ENCODE measurements around the gene SMURF2. TPM values are rescaled to one million over a fixed set of nuclear protein-coding genes. Genes with fewer than 3 reads are reported as not detected.

The SMURF2 gene
- polyA plus RNA-seq, 1 donor from 2014 or later, result 55.2 TPM

- H3K9me2 ChIP-seq (ENCODE audit: insufficient read depth, low read length), result no peaks in the 10 kb centered on the region
- no peaks in the 10 kb centered on the region for H3K9me3 ChIP-seq (ENCODE audit: low read length)
- peak overlapping the region; percentile 100 for H3K9ac ChIP-seq (ENCODE audit: low read length)
- no peaks in the 10 kb centered on the region for H3K27me3 ChIP-seq (ENCODE audit: insufficient read depth, low read depth, low read length)
- peak overlapping the region; percentile 100 for H3K27ac ChIP-seq (ENCODE audit: low read length)
- peaks cover 8% of the 10 kb centered on the region for H3F3A ChIP-seq (ENCODE audit: insufficient read depth, low read length, poor library complexity, severe bottlenecking)
- no peak overlapping the region for H3K4me2 ChIP-seq (ENCODE audit: low read length)
- H4K20me1 ChIP-seq (ENCODE audit: insufficient read depth), result peaks cover 20% of the 10 kb centered on the region
- H2AFZ ChIP-seq (ENCODE audit: low read depth, low read length), result peak overlapping the region; percentile 47
- H3K4me3 ChIP-seq (ENCODE audit: low read length), result peak overlapping the region; percentile 97
- H3K79me2 ChIP-seq (replicated peaks; ENCODE audit: insufficient read depth, low read length), result peaks cover 80% of the 10 kb centered on the region
- H3K36me3 ChIP-seq (ENCODE audit: insufficient read depth, low read length), result peaks cover 21% of the 10 kb centered on the region
- peak; percentile 87 for TF ChIP-seq POLR2AphosphoS5 (IDR thresholded peaks at IDR 0.05)
- TF ChIP-seq MXI1 (conservative IDR thresholded peaks at IDR 0.05; ENCODE audit: poor library complexity, severe bottlenecking), result peak; percentile 66
- TF ChIP-seq SMC3 (conservative IDR thresholded peaks at IDR 0.05; ENCODE audit: poor library complexity), result no peak
- no peak for TF ChIP-seq RAD21 (conservative IDR thresholded peaks at IDR 0.05)
- peak; percentile 82 for TF ChIP-seq REST (IDR thresholded peaks at IDR 0.05; ENCODE audit: borderline replicate concordance)
- peak; percentile 32 for TF ChIP-seq EP300 (conservative IDR thresholded peaks at IDR 0.05; ENCODE audit: poor library complexity, severe bottlenecking)
- TF ChIP-seq TAF1 (IDR thresholded peaks at IDR 0.05; ENCODE audit: low read depth), result peak; percentile 86
These were observed 156.5 kb downstream of the SMURF2 start for GRCh38 chr17:64505340-64506200.

- Histone ChIP-seq H3K27ac (ENCODE audit: low read length) (peak overlapping the region; percentile 100), H2AFZ (ENCODE audit: low read depth, low read length) (no peak overlapping the region), H3K36me3 (ENCODE audit: insufficient read depth, low read length) (peaks cover 28% of the 10 kb centered on the region), H3K9ac (ENCODE audit: low read length) (peak overlapping the region; percentile 100), H4K20me1 (ENCODE audit: insufficient read depth) (peaks cover 23% of the 10 kb centered on the region), H3F3A (ENCODE audit: insufficient read depth, low read length, poor library complexity, severe bottlenecking) (peaks cover 8% of the 10 kb centered on the region), H3K4me3 (ENCODE audit: low read length) (peak overlapping the region; percentile 97), H3K9me2 (ENCODE audit: insufficient read depth, low read length) (no peaks in the 10 kb centered on the region), H3K79me2 (replicated peaks; ENCODE audit: insufficient read depth, low read length) (peaks cover 79% of the 10 kb centered on the region), H3K9me3 (ENCODE audit: low read length) (no peaks in the 10 kb centered on the region), H3K4me2 (ENCODE audit: low read length) (peak overlapping the region; percentile 95), H3K27me3 (ENCODE audit: insufficient read depth, low read depth, low read length) (no peaks in the 10 kb centered on the region)
- TF ChIP-seq EZH2 (IDR thresholded peaks at IDR 0.05; ENCODE audit: borderline replicate concordance, insufficient read depth, low read length, poor library complexity, severe bottlenecking) (no peak), SMC3 (conservative IDR thresholded peaks at IDR 0.05; ENCODE audit: poor library complexity) (no peak), CTCF (IDR thresholded peaks at IDR 0.05; ENCODE audit: poor library complexity, severe bottlenecking) (no peak), TAF1 (IDR thresholded peaks at IDR 0.05; ENCODE audit: low read depth) (no peak), POLR2AphosphoS5 (IDR thresholded peaks at IDR 0.05) (no peak), MXI1 (conservative IDR thresholded peaks at IDR 0.05; ENCODE audit: poor library complexity, severe bottlenecking) (no peak), EP300 (conservative IDR thresholded peaks at IDR 0.05; ENCODE audit: poor library complexity, severe bottlenecking) (no peak), REST (IDR thresholded peaks at IDR 0.05; ENCODE audit: borderline replicate concordance) (no peak), RAD21 (conservative IDR thresholded peaks at IDR 0.05) (no peak)
These were observed 157.3 kb downstream of the SMURF2 start for GRCh38 chr17:64504769-64505339.

All from neural cell (in vitro differentiated cells).